Astrocyte (in vitro differentiated cells and primary cell): Measurements from ENCODE around the gene LEUTX. TPM values are rescaled to one million over a fixed set of nuclear protein-coding genes. Genes with fewer than 3 reads are reported as not detected.
"Not testable (repeated sequence)": the region's sequence is repeated elsewhere in the genome, so short reads cannot be mapped to it uniquely, and the experiment has no call there.

Experiments
- DNase-seq: peaks from one replicate; pipeline ENCODE4 v3.0.0-alpha.2; 2010; ENCODE audit warnings: low read depth
- FAIRE-seq: peaks from 2 replicates; lab custom pipeline; 2011; peaks lifted over from hg19 to GRCh38; lab: Jason Lieb, UNC
- H2AFZ ChIP-seq: 2 replicates; pipeline ENCODE4 v1.6.0; 2012; ENCODE audit warnings: low read depth, low read length, inconsistent platforms
- H3K27ac ChIP-seq: 2 replicates; pipeline ENCODE4 v1.5.1; 2011; ENCODE audit warnings: low read depth, low read length, inconsistent platforms
- H3K27me3 ChIP-seq: 2 replicates; pipeline ENCODE4 v1.6.0; 2011; ENCODE audit warnings: low read length, inconsistent platforms; ENCODE audit not compliant: insufficient read depth
- H3K36me3 ChIP-seq: 2 replicates; pipeline ENCODE4 v1.5.1; 2011; ENCODE audit warnings: low read length, inconsistent platforms; ENCODE audit not compliant: insufficient read depth
- H3K4me1 ChIP-seq: 2 replicates; pipeline ENCODE4 v1.5.1; 2011; ENCODE audit warnings: low read length, inconsistent platforms; ENCODE audit not compliant: insufficient read depth
- H3K4me2 ChIP-seq: 2 replicates; pipeline ENCODE4 v1.6.0; 2012; ENCODE audit warnings: low read length, inconsistent platforms
- H3K4me3 ChIP-seq: 2 replicates; pipeline ENCODE4 v1.5.1; 2011; ENCODE audit warnings: low read depth, mild to moderate bottlenecking, low read length, inconsistent platforms; ENCODE audit not compliant: insufficient read depth
- H3K79me2 ChIP-seq: 2 replicates; pipeline ENCODE4 v1.6.0; 2012; ENCODE audit warnings: mild to moderate bottlenecking, low read length, inconsistent platforms; ENCODE audit not compliant: insufficient read depth
- H3K9ac ChIP-seq: 2 replicates; pipeline ENCODE4 v1.6.0; 2012; ENCODE audit warnings: mild to moderate bottlenecking, low read length, inconsistent platforms
- H3K9me3 ChIP-seq: 2 replicates; pipeline ENCODE4 v1.5.1; 2012; ENCODE audit warnings: low read depth, mild to moderate bottlenecking, low read length, inconsistent platforms; ENCODE audit not compliant: insufficient read depth
- H4K20me1 ChIP-seq: 2 replicates; pipeline ENCODE4 v1.6.0; 2012; ENCODE audit warnings: low read length, inconsistent platforms; ENCODE audit not compliant: insufficient read depth
- H3K27ac Mint-ChIP-seq: one replicate; pipeline ENCODE4 v1.8.0; 2021; ENCODE audit warnings: mild to moderate bottlenecking, mixed read lengths; ENCODE audit not compliant: unreplicated experiment
- H3K27me3 Mint-ChIP-seq: one replicate; pipeline ENCODE4 v1.8.0; 2021; ENCODE audit warnings: low read depth, mixed read lengths; ENCODE audit not compliant: unreplicated experiment
- H3K36me3 Mint-ChIP-seq: one replicate; pipeline ENCODE4 v1.8.0; 2021; ENCODE audit warnings: low read depth, mixed read lengths; ENCODE audit not compliant: unreplicated experiment
- H3K4me1 Mint-ChIP-seq: one replicate; pipeline ENCODE4 v1.8.0; 2021; ENCODE audit warnings: low read depth, mixed read lengths; ENCODE audit not compliant: unreplicated experiment
- H3K4me3 Mint-ChIP-seq: one replicate; pipeline ENCODE4 v1.8.0; 2021; ENCODE audit warnings: mild to moderate bottlenecking, moderate library complexity, mixed read lengths; ENCODE audit not compliant: unreplicated experiment
- H3K9me3 Mint-ChIP-seq: one replicate; pipeline ENCODE4 v1.8.0; 2021; ENCODE audit warnings: mild to moderate bottlenecking, mixed read lengths; ENCODE audit not compliant: unreplicated experiment
- CTCF ChIP-seq: IDR thresholded peaks from 2 replicates; pipeline ENCODE4 v1.5.1; 2011; ENCODE audit warnings: low read depth, mild to moderate bottlenecking, inconsistent platforms, low read length, moderate library complexity; ENCODE audit not compliant: insufficient read depth
- EZH2 ChIP-seq: IDR thresholded peaks from 2 replicates; pipeline ENCODE4 v1.6.1; 2012; ENCODE audit warnings: mild to moderate bottlenecking, low read length, inconsistent platforms; ENCODE audit not compliant: insufficient read depth
- total RNA-seq: library from RNA; stranded (reverse); gene quantifications from 2 replicates; pipeline ENCODE4 v1.2.1, GENCODE V29; 2021

The LEUTX gene
- total RNA-seq, 1 donor from 2014 or later, result not detected

- Histone ChIP-seq H3K27ac (no peak overlapping the region), H2AFZ (no peak overlapping the region), H3K4me1 (no peaks in the 10 kb centered on the region), H3K4me3 (no peak overlapping the region), H4K20me1 (peaks cover 4% of the 10 kb centered on the region), H3K79me2 (no peaks in the 10 kb centered on the region), H3K27me3 (no peaks in the 10 kb centered on the region), H3K36me3 (no peaks in the 10 kb centered on the region), H3K4me2 (no peak overlapping the region), H3K9ac (no peak overlapping the region), H3K9me3 (no peaks in the 10 kb centered on the region)
- Mint-ChIP-seq H3K4me1 (peaks cover 3% of the 10 kb centered on the region), H3K36me3 (peaks cover 4% of the 10 kb centered on the region), H3K9me3 (no peaks in the 10 kb centered on the region), H3K27me3 (no peaks in the 10 kb centered on the region), H3K4me3 (no peak overlapping the region), H3K27ac (no peak overlapping the region)
- TF ChIP-seq CTCF (no peak), EZH2 (no peak)
- FAIRE-seq (no peak), DNase-seq (no peak)
These were observed 34.8 kb downstream of the LEUTX start for GRCh38 chr19:39813264-39813993.

GRCh38 chr19:39814111-39814510 is 35.5 kb downstream of the LEUTX start:
- H3K27me3 Mint-ChIP-seq, H3K9me3 ChIP-seq, H3K4me3 Mint-ChIP-seq, FAIRE-seq, H3K27ac Mint-ChIP-seq, H3K4me1 ChIP-seq, H2AFZ ChIP-seq, H3K79me2 ChIP-seq, H3K4me3 ChIP-seq, H3K9ac ChIP-seq, H3K36me3 Mint-ChIP-seq, H4K20me1 ChIP-seq, H3K4me1 Mint-ChIP-seq, DNase-seq, H3K9me3 Mint-ChIP-seq, H3K27ac ChIP-seq, H3K36me3 ChIP-seq, H3K4me2 ChIP-seq, H3K27me3 ChIP-seq: not testable (repeated sequence)

- Histone ChIP-seq H3K4me2 (no peak overlapping the region), H2AFZ (no peak overlapping the region), H3K4me3 (no peak overlapping the region), H3K4me1 (no peaks in the 10 kb centered on the region), H4K20me1 (peaks cover 4% of the 10 kb centered on the region), H3K9ac (no peak overlapping the region), H3K27ac (no peak overlapping the region), H3K27me3 (no peaks in the 10 kb centered on the region), H3K79me2 (no peaks in the 10 kb centered on the region), H3K36me3 (no peaks in the 10 kb centered on the region), H3K9me3 (no peaks in the 10 kb centered on the region)
- peaks cover 3% of the 10 kb centered on the region for H3K4me1 Mint-ChIP-seq
- H3K4me3 Mint-ChIP-seq, result no peak overlapping the region
- no peak for FAIRE-seq
- no peak overlapping the region for H3K27ac Mint-ChIP-seq
- DNase-seq, result no peak
- no peaks in the 10 kb centered on the region for H3K9me3 Mint-ChIP-seq
- TF ChIP-seq CTCF, result no peak
- TF ChIP-seq EZH2, result no peak
- no peaks in the 10 kb centered on the region for H3K27me3 Mint-ChIP-seq
- H3K36me3 Mint-ChIP-seq, result peaks cover 4% of the 10 kb centered on the region
These were observed 35.9 kb downstream of the LEUTX start for GRCh38 chr19:39814595-39814994.
